HUES6 (cell line): Measurements from ENCODE around the gene SPTA1.

ENCODE experiments used
- H3K27ac ChIP-seq: 2 replicates; pipeline ENCODE4 v1.7.0; 2013; ENCODE audit warnings: low read depth, mild to moderate bottlenecking, low read length, inconsistent platforms
- H3K27me3 ChIP-seq: 2 replicates; pipeline ENCODE4 v1.6.1; 2013; ENCODE audit warnings: low read length; ENCODE audit not compliant: control insufficient read depth, insufficient read depth
- H3K36me3 ChIP-seq: 2 replicates; pipeline ENCODE4 v1.6.1; 2013; ENCODE audit warnings: low read length; ENCODE audit not compliant: control insufficient read depth, insufficient read depth
- H3K4me1 ChIP-seq: 2 replicates; pipeline ENCODE4 v1.6.1; 2013; ENCODE audit warnings: low read length; ENCODE audit not compliant: control insufficient read depth, insufficient read depth
- H3K4me3 ChIP-seq: 2 replicates; pipeline ENCODE4 v1.5.1; 2013; ENCODE audit warnings: low read depth, low read length
- H3K9ac ChIP-seq: one replicate; pipeline ENCODE4 v1.6.1; 2013; ENCODE audit warnings: mild to moderate bottlenecking, low read length
- H3K9me3 ChIP-seq: 2 replicates; pipeline ENCODE4 v1.6.1; 2013; ENCODE audit warnings: low read depth, low read length; ENCODE audit not compliant: control insufficient read depth, insufficient read depth

The SPTA1 gene

GRCh38 chr1:158644449-158644848 lies 42.1 kb downstream of the SPTA1 start:
- no peaks in the 10 kb centered on the region for H3K27me3 ChIP-seq
- H3K4me3 ChIP-seq: no peak overlapping the region
- no peaks in the 10 kb centered on the region for H3K36me3 ChIP-seq
- H3K4me1 ChIP-seq: no peaks in the 10 kb centered on the region
- H3K27ac ChIP-seq: no peak overlapping the region
- H3K9ac ChIP-seq: no peak overlapping the region
- no peaks in the 10 kb centered on the region for H3K9me3 ChIP-seq

GRCh38 chr1:158638904-158639303 lies 47.6 kb downstream of the SPTA1 start:
- Histone ChIP-seq H3K9ac (no peak overlapping the region), H3K27me3 (no peaks in the 10 kb centered on the region), H3K4me3 (no peak overlapping the region), H3K36me3 (no peaks in the 10 kb centered on the region), H3K27ac (no peak overlapping the region), H3K9me3 (peaks cover 3% of the 10 kb centered on the region; the same call in 1 of the 2 replicates), H3K4me1 (no peaks in the 10 kb centered on the region)

- no peaks in the 10 kb centered on the region for H3K36me3 ChIP-seq
- peaks cover 3% of the 10 kb centered on the region; the same call in 1 of the 2 replicates for H3K9me3 ChIP-seq
- no peak overlapping the region for H3K27ac ChIP-seq
- H3K4me1 ChIP-seq: no peaks in the 10 kb centered on the region
- H3K4me3 ChIP-seq: no peak overlapping the region
- no peak overlapping the region for H3K9ac ChIP-seq
- H3K27me3 ChIP-seq: no peaks in the 10 kb centered on the region
These were observed 48.4 kb downstream of the SPTA1 start for GRCh38 chr1:158638146-158638545.

- Histone ChIP-seq H3K36me3 (no peaks in the 10 kb centered on the region), H3K9ac (no peak overlapping the region), H3K9me3 (no peaks in the 10 kb centered on the region), H3K27ac (no peak overlapping the region), H3K27me3 (no peaks in the 10 kb centered on the region), H3K4me3 (no peak overlapping the region), H3K4me1 (no peaks in the 10 kb centered on the region)
These were observed 72.8 kb downstream of the SPTA1 start for GRCh38 chr1:158613764-158614163.

GRCh38 chr1:158611916-158612315 lies 74.6 kb downstream of the SPTA1 start:
- no peaks in the 10 kb centered on the region for H3K9me3 ChIP-seq
- H3K4me3 ChIP-seq: no peak overlapping the region
- no peak overlapping the region for H3K27ac ChIP-seq
- H3K9ac ChIP-seq: no peak overlapping the region
- H3K4me1 ChIP-seq: peaks cover 4% of the 10 kb centered on the region
- no peaks in the 10 kb centered on the region for H3K27me3 ChIP-seq
- no peaks in the 10 kb centered on the region for H3K36me3 ChIP-seq

GRCh38 chr1:158607296-158607695 lies 79.2 kb downstream of the SPTA1 start:
- Histone ChIP-seq H3K27me3 (no peaks in the 10 kb centered on the region), H3K4me1 (peaks cover 6% of the 10 kb centered on the region), H3K27ac (no peak overlapping the region), H3K9ac (no peak overlapping the region), H3K9me3 (no peaks in the 10 kb centered on the region), H3K36me3 (no peaks in the 10 kb centered on the region), H3K4me3 (no peak overlapping the region)

GRCh38 chr1:158604968-158605367 lies 81.5 kb downstream of the SPTA1 start, which contains the start of gene OR10Z1:
OR10Z1 (plus strand) TSS chr1:158605268; CDS start chr1:158606439, 1,171 bp downstream.
- Histone ChIP-seq H3K27ac (no peak within 1 kb of the TSS), H3K9me3 (no peaks in the 10 kb centered on the region), H3K27me3 (no peaks in the 10 kb centered on the region), H3K4me3 (no peak within 1 kb of the TSS), H3K36me3 (no peaks in the 10 kb centered on the region), H3K9ac (no peak within 1 kb of the TSS), H3K4me1 (peaks cover 6% of the 10 kb centered on the region)

- Histone ChIP-seq H3K27me3 (no peaks in the 10 kb centered on the region), H3K9me3 (peaks cover 13% of the 10 kb centered on the region), H3K4me3 (no peak overlapping the region)
These were observed 85.8 kb downstream of the SPTA1 start for GRCh38 chr1:158600735-158601134.

GRCh38 chr1:158586942-158587341 lies 99.6 kb downstream of the SPTA1 start:
- no peak overlapping the region for H3K4me3 ChIP-seq
- no peaks in the 10 kb centered on the region for H3K36me3 ChIP-seq

More at GRCh38 chr1:158600735-158601134, 85.8 kb downstream of the SPTA1 start:
- no peaks in the 10 kb centered on the region for H3K4me1 ChIP-seq
- no peak overlapping the region for H3K27ac ChIP-seq
- no peak overlapping the region for H3K9ac ChIP-seq
- H3K36me3 ChIP-seq: no peaks in the 10 kb centered on the region

GRCh38 chr1:158583962-158584361 lies 102.6 kb downstream of the SPTA1 start:
- Histone ChIP-seq H3K9ac (no peak overlapping the region), H3K4me1 (no peaks in the 10 kb centered on the region), H3K27ac (no peak overlapping the region)

More at GRCh38 chr1:158586942-158587341, 99.6 kb downstream of the SPTA1 start:
- Histone ChIP-seq H3K9me3 (peaks cover 14% of the 10 kb centered on the region), H3K9ac (no peak overlapping the region), H3K4me1 (no peaks in the 10 kb centered on the region), H3K27ac (no peak overlapping the region), H3K27me3 (no peaks in the 10 kb centered on the region)

GRCh38 chr1:158579733-158580132 lies 106.8 kb downstream of the SPTA1 start, which contains the start of gene OR10X1:
OR10X1 (minus strand) TSS chr1:158579899; CDS start chr1:158579899, 0 bp downstream.
- Histone ChIP-seq H3K9ac (no peak within 1 kb of the TSS), H3K27me3 (no peaks in the 10 kb centered on the region), H3K27ac (no peak within 1 kb of the TSS), H3K4me3 (no peak within 1 kb of the TSS), H3K36me3 (no peaks in the 10 kb centered on the region), H3K4me1 (no peaks in the 10 kb centered on the region), H3K9me3 (no peaks in the 10 kb centered on the region)

More at GRCh38 chr1:158583962-158584361, 102.6 kb downstream of the SPTA1 start:
- Histone ChIP-seq H3K36me3 (no peaks in the 10 kb centered on the region), H3K4me3 (no peak overlapping the region), H3K9me3 (peaks cover 14% of the 10 kb centered on the region), H3K27me3 (no peaks in the 10 kb centered on the region)
